Motor neuron (in vitro differentiated cells): Measurements from ENCODE around the gene KIF5A. TPM values are rescaled to one million over a fixed set of nuclear protein-coding genes. Genes with fewer than 3 reads are reported as not detected.
A peak's percentile ranks its signal among the peaks of the same experiment; 100 is the strongest.

Source experiments
- ATAC-seq, 8 experiments: fragments of 200-7000 bp; cut with Tn5 transposase; replicated peaks in 6 of 8; 2 replicates each; pipeline ENCODE4 v1.8.0; 2021; ENCODE audit warnings: mild to moderate bottlenecking in 8 of 8, moderate library complexity in 8 of 8
- H3K27ac ChIP-seq, 2 donors: fragments of 250-450 bp; sonication (Bioruptor Pico); 2 replicates each; pipeline ENCODE4 v1.9.0; 2021; ENCODE audit warnings: antibody characterized with exemption in 2 of 2, mild to moderate bottlenecking in 2 of 2, moderate library complexity in 1 of 2
- H3K4me1 ChIP-seq, 2 donors: fragments of 250-450 bp; sonication (Bioruptor Pico); replicated peaks in 1 of 2; 2 replicates each; pipeline ENCODE4 v1.6.1; 2021; ENCODE audit warnings: antibody characterized with exemption in 2 of 2, mild to moderate bottlenecking in 2 of 2, moderate library complexity in 1 of 2
- H3K4me3 ChIP-seq, 5 donors: fragments of 250-450 bp; sonication (Bioruptor Pico); 2 replicates each; pipeline ENCODE4 v1.9.0; 2021; ENCODE audit warnings: antibody characterized with exemption in 5 of 5, mild to moderate bottlenecking in 5 of 5, moderate library complexity in 4 of 5
- WGBS, 10 experiments: fragments of 450-650 bp; shearing (Covaris generic); methylation state at CpG; one replicate each; pipeline ENCODE4 v1.0.0; 2022; 5-methylcytosine and 5-hydroxymethylcytosine counted together
- in situ Hi-C, 9 experiments: fragments of 400-800 bp; cut with MboI; loops; one replicate each; pipeline ENCODE4 v1.15.0; 2021; ENCODE audit warnings: low sequenced_read_pairs in 9 of 9, low pct_unique_long_range_greater_than_20kb in 2 of 9; ENCODE audit not compliant: unreplicated experiment in 9 of 9
- total RNA-seq, 8 experiments: library from RNA; unstranded; fragments of 300-600 nt; gene quantifications; 2 replicates each; pipeline versions ENCODE4 v1.2.3 to v1.2.4, GENCODE V29; 2022

Gene KIF5A
- total RNA-seq, 8 experiments from 2014 or later: 0.91 to 111 (median 60.5) TPM

- ATAC-seq: peak; percentile 14 to 61 (median 58)
- H3K27ac ChIP-seq: peak overlapping the region; percentile 83 to 90
- WGBS, 10 experiments: 7 to 20% (median 11%) methylated on average over 3 to 4 of the region's 25 CpGs; no CpG with 5 or more reads in 7 of the 10 experiments
These were observed 55.4 kb downstream of the KIF5A start for GRCh38 chr12:57604992-57605810.

GRCh38 chr12:57605811-57606311 lies 56.0 kb downstream of the KIF5A start:
- Histone ChIP-seq H3K4me1 (peaks cover 25 to 34% of the 10 kb centered on the region in 2 donors), H3K4me3 (peak overlapping the region; percentile 61 to 93 (median 80)), H3K27ac (peak overlapping the region in 1 of 2 donors; percentile 90)
- in situ Hi-C loops: no loop called here
- no peak for ATAC-seq
- 30 to 100% (median 86%) methylated on average over 1 to 4 of the region's 4 CpGs; no CpG with 5 or more reads in 3 of the 10 experiments for WGBS, 10 experiments

More at GRCh38 chr12:57604992-57605810, 55.4 kb downstream of the KIF5A start:
- in situ Hi-C loops: no loop called here
- peak overlapping the region; percentile 61 to 93 (median 80) for H3K4me3 ChIP-seq
- peaks cover 18 to 28% of the 10 kb centered on the region in 2 donors for H3K4me1 ChIP-seq

GRCh38 chr12:57606399-57606798 lies 56.6 kb downstream of the KIF5A start:
- no peak overlapping the region for H3K4me3 ChIP-seq
- H3K4me1 ChIP-seq: peaks cover 27 to 36% of the 10 kb centered on the region in 2 donors
- no peak for ATAC-seq
- 71 to 83% methylated on average over 2 of the region's 2 CpGs; no CpG with 5 or more reads in 8 of the 10 experiments for WGBS, 10 experiments
- in situ Hi-C loops: no loop called here
- H3K27ac ChIP-seq: no peak overlapping the region

GRCh38 chr12:57606821-57607220 lies 57.0 kb downstream of the KIF5A start:
- H3K27ac ChIP-seq: no peak overlapping the region
- H3K4me3 ChIP-seq: no peak overlapping the region
- WGBS, 10 experiments: 97 to 100% (median 100%) methylated on average over 2 to 5 of the region's 11 CpGs; no CpG with 5 or more reads in 7 of the 10 experiments
- H3K4me1 ChIP-seq: peaks cover 29 to 38% of the 10 kb centered on the region in 2 donors
- in situ Hi-C loops: no loop called here
- ATAC-seq: no peak

- H3K4me3 ChIP-seq: no peak overlapping the region
- peaks cover 39 to 47% of the 10 kb centered on the region in 2 donors for H3K4me1 ChIP-seq
- no peak for ATAC-seq
- in situ Hi-C loops: no loop called here
- no peak overlapping the region for H3K27ac ChIP-seq
- WGBS, 10 experiments: 77 to 93% (median 85%) methylated on average over 2 to 6 of the region's 12 CpGs; no CpG with 5 or more reads in 6 of the 10 experiments
These were observed 58.3 kb downstream of the KIF5A start for GRCh38 chr12:57607958-57608663.

GRCh38 chr12:57609101-57609780 lies 59.4 kb downstream of the KIF5A start:
- 0 to 73% (median 33%) methylated on average over 1 to 4 of the region's 19 CpGs; no CpG with 5 or more reads in 5 of the 10 experiments for WGBS, 10 experiments
- no peak overlapping the region for H3K27ac ChIP-seq
- ATAC-seq: peak in 1 of 8 experiments; percentile 2
- H3K4me1 ChIP-seq: peaks cover 30 to 38% of the 10 kb centered on the region in 2 donors
- H3K4me3 ChIP-seq: no peak overlapping the region
- in situ Hi-C loops: no loop called here

- Histone ChIP-seq H3K27ac (peak overlapping the region in 1 of 2 donors; percentile 94), H3K4me1 (peaks cover 29 to 36% of the 10 kb centered on the region in 2 donors), H3K4me3 (peak overlapping the region in 2 of 5 donors; percentile 46 to 50)
- WGBS, 10 experiments: 0 to 30% (median 20%) methylated on average over 1 to 3 of the region's 34 CpGs; no CpG with 5 or more reads in 7 of the 10 experiments
- in situ Hi-C loops: no loop called here
- ATAC-seq: peak in 2 of 8 experiments; percentile 3 to 5
These were observed 60.1 kb downstream of the KIF5A start for GRCh38 chr12:57609781-57610553.

GRCh38 chr12:57610554-57611107 lies 60.8 kb downstream of the KIF5A start:
- peak overlapping the region; percentile 40 to 70 (median 50) for H3K4me3 ChIP-seq
- H3K27ac ChIP-seq: peak overlapping the region; percentile 83 to 94
- in situ Hi-C loops: no loop called here
- 0 to 20% (median 7%) methylated on average over 1 to 3 of the region's 29 CpGs; no CpG with 5 or more reads in 6 of the 10 experiments for WGBS, 10 experiments
- H3K4me1 ChIP-seq: peaks cover 27 to 31% of the 10 kb centered on the region in 2 donors
- ATAC-seq: peak in 5 of 8 experiments; percentile 6 to 56 (median 18)

- peak within 1 kb of the TSS; percentile 83 to 94 for H3K27ac ChIP-seq
These were observed 61.4 kb downstream of the KIF5A start, which contains the start of gene ARHGEF25 for GRCh38 chr12:57611108-57611826. Gene ARHGEF25, plus strand, starts transcription at chr12:57611435. Its CDS starts 460 bp downstream, at chr12:57611895.

GRCh38 chr12:57611827-57612710 lies 62.2 kb downstream of the KIF5A start:
- peak in 3 of 8 experiments; percentile 0 to 9 (median 1) for ATAC-seq
- WGBS, 10 experiments: 0 to 57% (median 24%) methylated on average over 1 to 3 of the region's 23 CpGs; no CpG with 5 or more reads in 4 of the 10 experiments
- Histone ChIP-seq H3K4me1 (peaks cover 22 to 26% of the 10 kb centered on the region in 2 donors), H3K4me3 (peak overlapping the region; percentile 40 to 70 (median 50)), H3K27ac (peak overlapping the region; percentile 83 to 94)
- in situ Hi-C loops: no loop called here

More at GRCh38 chr12:57611108-57611826, 61.4 kb downstream of the KIF5A start, which contains the start of gene ARHGEF25:
- ATAC-seq: peak; percentile 73 to 91 (median 89)
- in situ Hi-C loops: no loop called here
- Histone ChIP-seq H3K4me3 (peak within 1 kb of the TSS; percentile 40 to 70 (median 50)), H3K4me1 (peaks cover 22 to 26% of the 10 kb centered on the region in 2 donors)
- 0% methylated on average over 1 of the region's 55 CpGs; no CpG with 5 or more reads in 9 of the 10 experiments for WGBS, 10 experiments
